ENCODE results near the gene TSHZ2.

TSHZ2 gene

DNA sequence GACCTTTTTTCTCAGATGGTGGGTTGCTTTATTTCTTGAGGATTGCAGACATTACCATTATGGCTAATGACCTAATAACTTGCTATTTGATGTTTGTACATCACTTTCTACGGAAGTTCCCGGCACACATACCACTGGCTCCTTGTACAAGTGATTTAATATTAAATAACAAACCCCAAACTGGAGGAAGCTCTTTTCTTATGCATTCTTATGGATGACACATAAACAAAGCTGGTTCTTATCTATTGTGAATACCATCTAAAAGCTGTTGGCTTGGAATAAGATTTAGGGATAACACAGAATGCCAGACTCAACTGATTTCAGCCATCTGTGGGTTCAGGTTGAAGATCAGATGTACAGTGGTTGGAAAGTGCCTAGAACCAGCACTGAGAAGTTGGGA, 272.6 kb downstream of the TSHZ2 start:
- H3K4me1 ChIP-seq (ENCODE audit: low read depth, poor library complexity, severe bottlenecking), result no peaks in the 10 kb centered on the region
- H3K27me3 ChIP-seq (ENCODE audit: insufficient read depth, low read depth), result no peaks in the 10 kb centered on the region
- no peaks in the 10 kb centered on the region for H3K79me2 ChIP-seq (ENCODE audit: insufficient read depth, low read depth)
- TF ChIP-seq CTCF (conservative IDR thresholded peaks at IDR 0.05; ENCODE audit: low read depth, low read length), result no peak
- H3K4me3 ChIP-seq (IDR thresholded peaks at IDR 0.05; ENCODE audit: insufficient read depth, low read depth, low read length), result no peak overlapping the region
- H2AFZ ChIP-seq (ENCODE audit: low read depth), result no peak overlapping the region
- H4K20me1 ChIP-seq (ENCODE audit: insufficient read depth), result no peaks in the 10 kb centered on the region
- no peak overlapping the region for H3K4me2 ChIP-seq
- no peak overlapping the region for H3K9ac ChIP-seq
- no peak overlapping the region for H3K27ac ChIP-seq
- H3K36me3 ChIP-seq (ENCODE audit: insufficient read depth), result no peaks in the 10 kb centered on the region

GRCh38 chr20:53245574-53245973, 273.4 kb downstream of the TSHZ2 start:
- H3K27me3 ChIP-seq (ENCODE audit: insufficient read depth, low read depth), result no peaks in the 10 kb centered on the region
- H3K4me3 ChIP-seq (IDR thresholded peaks at IDR 0.05; ENCODE audit: insufficient read depth, low read depth, low read length), result no peak overlapping the region
- no peaks in the 10 kb centered on the region for H3K36me3 ChIP-seq (ENCODE audit: insufficient read depth)
- no peak for TF ChIP-seq CTCF (conservative IDR thresholded peaks at IDR 0.05; ENCODE audit: low read depth, low read length)
- no peak overlapping the region for H2AFZ ChIP-seq (ENCODE audit: low read depth)
- no peaks in the 10 kb centered on the region for H3K79me2 ChIP-seq (ENCODE audit: insufficient read depth, low read depth)
- H3K27ac ChIP-seq, result no peak overlapping the region
- H3K4me2 ChIP-seq, result no peak overlapping the region
- H4K20me1 ChIP-seq (ENCODE audit: insufficient read depth), result no peaks in the 10 kb centered on the region
- no peaks in the 10 kb centered on the region for H3K4me1 ChIP-seq (ENCODE audit: low read depth, poor library complexity, severe bottlenecking)
- H3K9ac ChIP-seq, result no peak overlapping the region

DNA sequence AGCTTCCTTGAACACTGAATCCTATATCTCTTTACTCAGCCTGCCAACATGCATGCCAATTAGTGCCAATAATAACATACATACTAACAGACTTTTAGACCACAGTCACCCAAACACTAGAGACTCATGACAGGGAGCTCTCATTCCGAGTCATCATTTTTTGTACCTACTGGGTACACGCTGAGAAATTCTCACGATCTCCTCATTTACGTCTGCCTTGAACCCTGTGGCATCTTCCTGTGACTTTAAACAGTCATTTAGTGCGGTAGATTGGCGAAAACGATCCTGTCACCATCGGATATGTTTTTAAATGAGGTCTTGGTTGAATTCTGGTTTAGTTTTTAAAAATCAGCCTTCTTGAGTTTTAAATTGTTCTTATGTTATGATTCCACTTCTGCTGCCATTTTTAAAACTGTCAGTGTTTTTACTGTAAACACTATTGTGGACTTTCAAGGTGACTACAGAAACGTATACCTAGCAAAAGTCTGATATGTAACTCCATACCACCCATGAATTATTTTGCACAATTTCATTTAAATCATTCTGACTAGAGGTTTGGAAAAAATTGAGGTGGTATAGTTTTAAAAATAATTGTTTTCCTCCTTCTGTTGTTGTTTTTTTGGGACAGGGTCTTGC, 275.4 kb downstream of the TSHZ2 start:
- no peaks in the 10 kb centered on the region for H4K20me1 ChIP-seq (ENCODE audit: insufficient read depth)
- no peaks in the 10 kb centered on the region for H3K27me3 ChIP-seq (ENCODE audit: insufficient read depth, low read depth)
- no peak overlapping the region for H3K4me3 ChIP-seq (IDR thresholded peaks at IDR 0.05; ENCODE audit: insufficient read depth, low read depth, low read length)
- no peak overlapping the region for H2AFZ ChIP-seq (ENCODE audit: low read depth)
- H3K4me1 ChIP-seq (ENCODE audit: low read depth, poor library complexity, severe bottlenecking), result no peaks in the 10 kb centered on the region
- H3K27ac ChIP-seq, result no peak overlapping the region
- no peak overlapping the region for H3K4me2 ChIP-seq
- no peaks in the 10 kb centered on the region for H3K79me2 ChIP-seq (ENCODE audit: insufficient read depth, low read depth)
- H3K9ac ChIP-seq, result no peak overlapping the region
- H3K36me3 ChIP-seq (ENCODE audit: insufficient read depth), result no peaks in the 10 kb centered on the region
- TF ChIP-seq CTCF (conservative IDR thresholded peaks at IDR 0.05; ENCODE audit: low read depth, low read length), result no peak

DNA sequence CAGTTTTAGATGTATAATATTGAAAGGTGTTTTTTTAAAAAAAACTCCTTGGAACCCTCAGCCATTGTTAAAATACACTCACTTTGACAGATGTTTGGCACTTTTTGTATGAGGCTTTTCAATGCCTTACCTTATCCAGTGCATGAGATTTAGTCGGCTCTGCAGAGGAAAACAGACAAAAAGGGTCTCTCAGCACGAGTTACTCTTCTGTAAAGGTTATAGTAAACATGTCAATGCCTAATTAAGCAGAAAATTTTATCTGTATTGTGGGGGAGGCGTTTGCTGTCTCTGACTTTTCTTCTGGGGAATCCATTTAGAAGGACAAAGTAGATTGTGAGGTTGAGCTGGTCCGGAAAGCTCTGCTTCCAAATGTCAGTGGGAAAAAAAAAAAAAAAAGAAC, 278.3 kb downstream of the TSHZ2 start:
- H3K4me2 ChIP-seq, result no peak overlapping the region
- H2AFZ ChIP-seq (ENCODE audit: low read depth), result no peak overlapping the region
- H3K4me3 ChIP-seq (IDR thresholded peaks at IDR 0.05; ENCODE audit: insufficient read depth, low read depth, low read length), result no peak overlapping the region
- no peaks in the 10 kb centered on the region for H3K36me3 ChIP-seq (ENCODE audit: insufficient read depth)
- H3K4me1 ChIP-seq (ENCODE audit: low read depth, poor library complexity, severe bottlenecking), result no peaks in the 10 kb centered on the region
- no peaks in the 10 kb centered on the region for H4K20me1 ChIP-seq (ENCODE audit: insufficient read depth)
- H3K27me3 ChIP-seq (ENCODE audit: insufficient read depth, low read depth), result no peaks in the 10 kb centered on the region
- H3K27ac ChIP-seq, result no peak overlapping the region
- no peak for TF ChIP-seq CTCF (conservative IDR thresholded peaks at IDR 0.05; ENCODE audit: low read depth, low read length)
- no peak overlapping the region for H3K9ac ChIP-seq
- H3K79me2 ChIP-seq (ENCODE audit: insufficient read depth, low read depth), result no peaks in the 10 kb centered on the region
